ENCODE results near the gene ISYNA1. TPM values are rescaled to one million over a fixed set of nuclear protein-coding genes. Genes with fewer than 3 reads are reported as not detected.
"Not testable (repeated sequence)": the region's sequence is repeated elsewhere in the genome, so short reads cannot be mapped to it uniquely, and the experiment has no call there.

The ISYNA1 gene
- polyA plus RNA-seq, 2 donors = 17.5 to 42.7 TPM

DNA sequence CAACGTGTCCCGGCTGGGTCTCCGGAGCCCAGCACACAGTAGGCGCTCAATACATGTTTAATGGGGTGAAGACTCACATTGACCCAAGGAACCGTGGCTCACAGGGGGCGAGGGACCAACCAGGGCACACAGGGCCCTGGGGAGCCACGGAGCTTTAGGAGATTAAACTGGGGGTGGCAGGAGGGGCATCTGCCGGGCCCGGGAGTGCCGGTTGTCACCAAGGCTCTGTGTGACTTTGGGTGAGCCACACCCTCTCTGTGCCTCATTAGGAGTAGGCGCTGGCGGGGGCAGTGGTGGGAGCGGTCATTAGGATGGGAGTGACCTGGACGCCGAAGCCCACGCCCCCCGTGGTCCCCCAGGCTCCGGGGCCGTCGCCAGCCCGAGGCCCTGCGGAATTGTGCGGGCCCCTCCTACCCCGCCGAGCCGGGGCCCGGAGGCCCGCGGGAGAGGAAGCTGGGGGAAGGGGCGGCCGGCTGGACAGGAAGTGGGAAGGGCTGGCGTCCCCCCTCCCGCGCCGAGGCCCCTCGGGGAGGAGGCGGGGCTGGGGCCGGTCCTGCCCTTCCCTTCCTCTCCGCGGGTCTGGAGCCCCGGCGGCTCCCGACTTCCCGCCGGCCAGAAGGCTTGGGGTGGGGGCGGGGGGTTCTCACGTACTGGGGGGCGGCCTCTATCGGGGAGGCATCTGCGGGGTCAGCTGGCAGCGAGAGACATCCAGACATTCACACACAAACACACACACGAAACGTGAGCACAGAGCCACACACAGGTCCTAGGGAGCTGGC lies 20.5 kb downstream of the ISYNA1 start:
- WGBS, 2 donors = 0 to 1% methylated on average over 33 to 53 of the region's 53 CpGs
- H3K36me3 ChIP-seq (ENCODE audit: control insufficient read depth in 2 of 2, insufficient read depth in 2 of 2, low read length in 1 of 2) = no peaks in the 10 kb centered on the region
- H3K9me3 ChIP-seq (ENCODE audit: control insufficient read depth in 2 of 2, insufficient read depth in 1 of 2, low read depth in 1 of 2, low read length in 1 of 2) = no peaks in the 10 kb centered on the region
- peak overlapping the region; percentile 14 to 18 for H3K4me3 ChIP-seq (ENCODE audit: low read depth in 1 of 2, low read length in 2 of 2)
- H3K27me3 ChIP-seq (ENCODE audit: control insufficient read depth in 1 of 2, insufficient read depth in 2 of 2, low read length in 2 of 2) = no peaks in the 10 kb centered on the region
- peak overlapping the region; percentile 80 to 88 for H3K27ac ChIP-seq (ENCODE audit: low read depth in 2 of 2, low read length in 1 of 2)
- peaks cover 5 to 39% of the 10 kb centered on the region in 2 donors for H3K4me1 ChIP-seq (ENCODE audit: control insufficient read depth in 2 of 2, insufficient read depth in 2 of 2, low read length in 1 of 2)

- no peaks in the 10 kb centered on the region for H3K27me3 ChIP-seq (ENCODE audit: control insufficient read depth in 1 of 2, insufficient read depth in 2 of 2, low read length in 2 of 2)
- H3K4me1 ChIP-seq (ENCODE audit: control insufficient read depth in 2 of 2, insufficient read depth in 2 of 2, low read length in 1 of 2) = peaks cover 5 to 39% of the 10 kb centered on the region in 2 donors
- H3K9me3 ChIP-seq (ENCODE audit: control insufficient read depth in 2 of 2, insufficient read depth in 1 of 2, low read depth in 1 of 2, low read length in 1 of 2) = no peaks in the 10 kb centered on the region
- H3K36me3 ChIP-seq (ENCODE audit: control insufficient read depth in 2 of 2, insufficient read depth in 2 of 2, low read length in 1 of 2) = no peaks in the 10 kb centered on the region
- peak overlapping the region; percentile 84 to 88 for H3K27ac ChIP-seq (ENCODE audit: low read depth in 2 of 2, low read length in 1 of 2)
- 1 to 2% methylated on average over 42 to 44 of the region's 44 CpGs for WGBS, 2 donors
- peak overlapping the region; percentile 14 to 18 for H3K4me3 ChIP-seq (ENCODE audit: low read depth in 1 of 2, low read length in 2 of 2)
These were observed 21.1 kb downstream of the ISYNA1 start for GRCh38 chr19:18416778-18417249.

GRCh38 chr19:18415178-18415867 lies 22.6 kb downstream of the ISYNA1 start:
- WGBS, 2 donors = 30 to 33% methylated on average over 25 of the region's 25 CpGs

GRCh38 chr19:18414504-18415177 lies 23.3 kb downstream of the ISYNA1 start:
- Histone ChIP-seq H3K27ac (ENCODE audit: low read depth in 2 of 2, low read length in 1 of 2) (peak overlapping the region; percentile 84 to 88), H3K4me1 (ENCODE audit: control insufficient read depth in 2 of 2, insufficient read depth in 2 of 2, low read length in 1 of 2) (peaks cover 5 to 25% of the 10 kb centered on the region in 2 donors), H3K4me3 (ENCODE audit: low read depth in 1 of 2, low read length in 2 of 2) (no peak overlapping the region), H3K27me3 (ENCODE audit: control insufficient read depth in 1 of 2, insufficient read depth in 2 of 2, low read length in 2 of 2) (no peaks in the 10 kb centered on the region), H3K36me3 (ENCODE audit: control insufficient read depth in 2 of 2, insufficient read depth in 2 of 2, low read length in 1 of 2) (no peaks in the 10 kb centered on the region), H3K9me3 (ENCODE audit: control insufficient read depth in 2 of 2, insufficient read depth in 1 of 2, low read depth in 1 of 2, low read length in 1 of 2) (no peaks in the 10 kb centered on the region)
- 25 to 34% methylated on average over 11 of the region's 11 CpGs for WGBS, 2 donors

More at GRCh38 chr19:18415178-18415867, 22.6 kb downstream of the ISYNA1 start:
- no peaks in the 10 kb centered on the region for H3K9me3 ChIP-seq (ENCODE audit: control insufficient read depth in 2 of 2, insufficient read depth in 1 of 2, low read depth in 1 of 2, low read length in 1 of 2)
- no peaks in the 10 kb centered on the region for H3K36me3 ChIP-seq (ENCODE audit: control insufficient read depth in 2 of 2, insufficient read depth in 2 of 2, low read length in 1 of 2)
- peak overlapping the region; percentile 84 to 88 for H3K27ac ChIP-seq (ENCODE audit: low read depth in 2 of 2, low read length in 1 of 2)
- peaks cover 5 to 30% of the 10 kb centered on the region in 2 donors for H3K4me1 ChIP-seq (ENCODE audit: control insufficient read depth in 2 of 2, insufficient read depth in 2 of 2, low read length in 1 of 2)
- H3K4me3 ChIP-seq (ENCODE audit: low read depth in 1 of 2, low read length in 2 of 2) = no peak overlapping the region
- H3K27me3 ChIP-seq (ENCODE audit: control insufficient read depth in 1 of 2, insufficient read depth in 2 of 2, low read length in 2 of 2) = no peaks in the 10 kb centered on the region

GRCh38 chr19:18412610-18413239 lies 25.2 kb downstream of the ISYNA1 start:
- Histone ChIP-seq H3K27ac (ENCODE audit: low read depth in 2 of 2, low read length in 1 of 2) (no peak overlapping the region), H3K4me1 (ENCODE audit: control insufficient read depth in 2 of 2, insufficient read depth in 2 of 2, low read length in 1 of 2) (peaks cover 5 to 11% of the 10 kb centered on the region in 2 donors), H3K9me3 (ENCODE audit: control insufficient read depth in 2 of 2, insufficient read depth in 1 of 2, low read depth in 1 of 2, low read length in 1 of 2) (no peaks in the 10 kb centered on the region), H3K36me3 (ENCODE audit: control insufficient read depth in 2 of 2, insufficient read depth in 2 of 2, low read length in 1 of 2) (no peaks in the 10 kb centered on the region), H3K27me3 (ENCODE audit: control insufficient read depth in 1 of 2, insufficient read depth in 2 of 2, low read length in 2 of 2) (no peaks in the 10 kb centered on the region), H3K4me3 (ENCODE audit: low read depth in 1 of 2, low read length in 2 of 2) (no peak overlapping the region)
- WGBS, 2 donors = 76 to 77% methylated on average over 16 of the region's 16 CpGs

DNA sequence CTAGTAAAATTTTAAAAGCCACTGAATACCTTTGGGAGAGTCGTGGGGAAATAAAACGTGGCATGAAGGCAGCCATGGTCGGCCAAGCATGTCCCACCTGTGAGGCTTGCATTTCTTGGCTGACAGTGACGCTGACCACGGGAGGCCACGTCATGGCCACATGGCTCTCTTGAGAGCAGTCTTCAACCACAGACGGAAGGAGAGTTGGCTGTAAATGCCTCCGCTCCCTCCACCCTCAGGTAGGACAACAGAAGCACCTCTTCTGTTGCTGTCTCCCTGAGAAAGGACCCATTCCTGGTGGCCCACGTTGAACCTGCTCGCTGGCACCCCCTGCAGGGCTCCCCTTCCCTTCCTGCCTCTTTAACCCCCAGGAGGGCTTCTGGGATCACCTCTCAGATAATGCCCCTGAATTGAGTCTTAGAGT lies 29.9 kb downstream of the ISYNA1 start:
- no peaks in the 10 kb centered on the region for H3K4me1 ChIP-seq (ENCODE audit: control insufficient read depth in 2 of 2, insufficient read depth in 2 of 2, low read length in 1 of 2)
- H3K27me3 ChIP-seq (ENCODE audit: control insufficient read depth in 1 of 2, insufficient read depth in 2 of 2, low read length in 2 of 2) = no peaks in the 10 kb centered on the region
- 48 to 57% methylated on average over 10 of the region's 10 CpGs for WGBS, 2 donors
- no peak overlapping the region for H3K4me3 ChIP-seq (ENCODE audit: low read depth in 1 of 2, low read length in 2 of 2)
- no peaks in the 10 kb centered on the region for H3K9me3 ChIP-seq (ENCODE audit: control insufficient read depth in 2 of 2, insufficient read depth in 1 of 2, low read depth in 1 of 2, low read length in 1 of 2)
- no peak overlapping the region for H3K27ac ChIP-seq (ENCODE audit: low read depth in 2 of 2, low read length in 1 of 2)
- no peaks in the 10 kb centered on the region for H3K36me3 ChIP-seq (ENCODE audit: control insufficient read depth in 2 of 2, insufficient read depth in 2 of 2, low read length in 1 of 2)

- Histone ChIP-seq H3K36me3 (ENCODE audit: control insufficient read depth in 2 of 2, insufficient read depth in 2 of 2, low read length in 1 of 2) (no peaks in the 10 kb centered on the region), H3K27me3 (ENCODE audit: control insufficient read depth in 1 of 2, insufficient read depth in 2 of 2, low read length in 2 of 2) (no peaks in the 10 kb centered on the region), H3K27ac (ENCODE audit: low read depth in 2 of 2, low read length in 1 of 2) (no peak overlapping the region), H3K9me3 (ENCODE audit: control insufficient read depth in 2 of 2, insufficient read depth in 1 of 2, low read depth in 1 of 2, low read length in 1 of 2) (no peaks in the 10 kb centered on the region), H3K4me3 (ENCODE audit: low read depth in 1 of 2, low read length in 2 of 2) (no peak overlapping the region), H3K4me1 (ENCODE audit: control insufficient read depth in 2 of 2, insufficient read depth in 2 of 2, low read length in 1 of 2) (no peaks in the 10 kb centered on the region)
- WGBS, 2 donors = 90 to 95% methylated on average over 9 of the region's 9 CpGs
These were observed 31.2 kb downstream of the ISYNA1 start for GRCh38 chr19:18406749-18407148.

DNA sequence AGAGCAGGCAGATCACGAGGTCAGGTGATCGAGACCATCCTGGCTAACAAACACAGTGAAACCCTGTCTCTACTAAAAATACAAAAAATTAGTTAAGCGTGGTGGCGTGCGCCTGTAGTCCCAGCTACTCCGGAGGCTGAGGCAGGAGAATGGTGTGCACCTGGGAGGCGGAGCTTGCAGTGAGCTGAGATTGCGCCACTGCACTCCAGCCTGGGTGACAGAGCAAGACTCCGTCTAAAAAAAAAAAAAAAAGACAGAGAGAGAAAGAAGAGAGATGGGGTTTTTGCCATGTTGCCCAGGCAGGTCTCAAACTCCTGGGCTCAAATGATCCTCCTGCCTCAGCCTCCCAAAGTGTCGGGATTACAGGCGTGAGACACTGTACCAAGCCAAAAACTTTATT lies 32.2 kb downstream of the ISYNA1 start:
- not testable (repeated sequence) for H3K27ac ChIP-seq (ENCODE audit: low read depth in 2 of 2, low read length in 1 of 2); H3K9me3 ChIP-seq (ENCODE audit: control insufficient read depth in 2 of 2, insufficient read depth in 1 of 2, low read depth in 1 of 2, low read length in 1 of 2); H3K4me3 ChIP-seq (ENCODE audit: low read depth in 1 of 2, low read length in 2 of 2); H3K27me3 ChIP-seq (ENCODE audit: control insufficient read depth in 1 of 2, insufficient read depth in 2 of 2, low read length in 2 of 2); H3K4me1 ChIP-seq (ENCODE audit: control insufficient read depth in 2 of 2, insufficient read depth in 2 of 2, low read length in 1 of 2); H3K36me3 ChIP-seq (ENCODE audit: control insufficient read depth in 2 of 2, insufficient read depth in 2 of 2, low read length in 1 of 2)
- WGBS, 2 donors = 89 to 91% methylated on average over 11 of the region's 11 CpGs
